Cardiac muscle cell (in vitro differentiated cells and primary cell): Measurements from ENCODE around the gene CHCHD6. TPM values are rescaled to one million over a fixed set of nuclear protein-coding genes. Genes with fewer than 3 reads are reported as not detected.
A peak's percentile ranks its signal among the peaks of the same experiment; 100 is the strongest.

Source experiments
- DNase-seq, 2 donors: peaks; one replicate each; pipeline versions ENCODE4 v3.0.0 to v3.0.0-alpha.2; 2010 to 2017; ENCODE audit warnings: low read depth in 1 of 2, low spot score in 1 of 2
- H3K27ac ChIP-seq: fragments of 200-600 bp; sonication (generic); 2 replicates; pipeline ENCODE4 v1.5.1; 2016
- H3K27me3 ChIP-seq: fragments of 200-600 bp; sonication (generic); 2 replicates; pipeline ENCODE4 v1.6.0; 2016; ENCODE audit warnings: control low read depth
- H3K36me3 ChIP-seq: fragments of 200-600 bp; sonication (generic); 2 replicates; pipeline ENCODE4 v1.5.1; 2016; ENCODE audit warnings: control low read depth
- H3K4me1 ChIP-seq: fragments of 200-600 bp; sonication (generic); 2 replicates; pipeline ENCODE4 v1.8.1; 2017; ENCODE audit warnings: low read depth, mild to moderate bottlenecking, mixed run types
- H3K4me3 ChIP-seq: fragments of 200-600 bp; sonication (generic); 2 replicates; pipeline ENCODE4 v1.5.1; 2016; ENCODE audit warnings: mild to moderate bottlenecking
- H3K9me3 ChIP-seq: fragments of 200-600 bp; sonication (generic); 2 replicates; pipeline ENCODE4 v1.5.1; 2017; ENCODE audit warnings: low read depth, mild to moderate bottlenecking, control low read depth
- CTCF ChIP-seq: IDR thresholded peaks from 2 replicates; pipeline ENCODE4 v1.5.1; 2012; ENCODE audit warnings: low read depth, mild to moderate bottlenecking, low read length
- polyA plus RNA-seq: library from polyadenylated mRNA; unstranded; fragments of >200 nt; fragmentation: Nextera tagmentation; extraction: Ambion mirVana; gene quantifications from 2 replicates; pipeline ENCODE4 v1.2.1, GENCODE V29; 2016
- total RNA-seq: library from RNA; depleted of rRNA; stranded (reverse); fragments of >200 nt; gene quantifications from 2 replicates; pipeline ENCODE4 v1.2.3, GENCODE V29; 2016

Gene CHCHD6
- total and polyA plus RNA-seq, 2 experiments from 2014 or later, result 76.0 to 102 TPM

GRCh38 chr3:126859415-126860246, 155.6 kb downstream of the CHCHD6 start:
- no peaks in the 10 kb centered on the region for H3K27me3 ChIP-seq
- TF ChIP-seq CTCF, result no peak
- H3K36me3 ChIP-seq, result no peaks in the 10 kb centered on the region
- DNase-seq, result no peak
- no peak overlapping the region for H3K27ac ChIP-seq
- no peak overlapping the region for H3K4me3 ChIP-seq
- H3K4me1 ChIP-seq, result no peaks in the 10 kb centered on the region
- H3K9me3 ChIP-seq, result no peaks in the 10 kb centered on the region

GRCh38 chr3:126865736-126866135, 161.7 kb downstream of the CHCHD6 start:
- Histone ChIP-seq H3K27ac (no peak overlapping the region), H3K4me1 (peaks cover 25% of the 10 kb centered on the region), H3K27me3 (no peaks in the 10 kb centered on the region), H3K4me3 (no peak overlapping the region), H3K36me3 (no peaks in the 10 kb centered on the region), H3K9me3 (no peaks in the 10 kb centered on the region)
- TF ChIP-seq CTCF, result no peak
- no peak for DNase-seq

- peaks cover 25% of the 10 kb centered on the region for H3K4me1 ChIP-seq
- H3K4me3 ChIP-seq, result no peak overlapping the region
- H3K36me3 ChIP-seq, result no peaks in the 10 kb centered on the region
- no peaks in the 10 kb centered on the region for H3K9me3 ChIP-seq
- H3K27ac ChIP-seq, result no peak overlapping the region
- DNase-seq, result peak in 1 of 2 donors; percentile 37
- H3K27me3 ChIP-seq, result no peaks in the 10 kb centered on the region
- no peak for TF ChIP-seq CTCF
Observed at GRCh38 chr3:126866175-126866759, 162.2 kb downstream of the CHCHD6 start.

- no peaks in the 10 kb centered on the region for H3K36me3 ChIP-seq
- no peak for DNase-seq
- H3K4me1 ChIP-seq, result peaks cover 25% of the 10 kb centered on the region
- H3K27me3 ChIP-seq, result no peaks in the 10 kb centered on the region
- no peak overlapping the region for H3K4me3 ChIP-seq
- H3K9me3 ChIP-seq, result no peaks in the 10 kb centered on the region
- H3K27ac ChIP-seq, result no peak overlapping the region
- no peak for TF ChIP-seq CTCF
Observed at GRCh38 chr3:126867190-126867862, 163.3 kb downstream of the CHCHD6 start.

- H3K27ac ChIP-seq, result no peak overlapping the region
Observed at GRCh38 chr3:126867863-126868200, 163.8 kb downstream of the CHCHD6 start.

More at GRCh38 chr3:126867863-126868200, 163.8 kb downstream of the CHCHD6 start:
- no peaks in the 10 kb centered on the region for H3K9me3 ChIP-seq
- no peaks in the 10 kb centered on the region for H3K27me3 ChIP-seq
- DNase-seq, result no peak
- no peak overlapping the region for H3K4me3 ChIP-seq
- no peak for TF ChIP-seq CTCF
- H3K36me3 ChIP-seq, result no peaks in the 10 kb centered on the region
- peaks cover 25% of the 10 kb centered on the region for H3K4me1 ChIP-seq
